DND-41 (cell line): ENCODE data around the gene LRIT2.

ENCODE experiments used
- EZH2 ChIP-seq: IDR thresholded peaks from 3 replicates; pipeline ENCODE4 v1.6.1; 2012; ENCODE audit warnings: borderline replicate concordance, low read depth, mild to moderate bottlenecking, moderate library complexity, low read length, inconsistent platforms; ENCODE audit not compliant: severe bottlenecking
- TF ChIP-seq, protein P1 (sequence below): IDR thresholded peaks from 2 replicates; pipeline ENCODE4 v1.5.1; 2012; ENCODE audit warnings: borderline replicate concordance, low read length, moderate library complexity, mild to moderate bottlenecking; ENCODE audit not compliant: poor library complexity, severe bottlenecking; ENCODE audit errors: extremely low read depth

GRCh38 chr10:84195044-84195830, 30.1 kb downstream of the LRIT2 start:
- TF ChIP-seq, protein P1, sequence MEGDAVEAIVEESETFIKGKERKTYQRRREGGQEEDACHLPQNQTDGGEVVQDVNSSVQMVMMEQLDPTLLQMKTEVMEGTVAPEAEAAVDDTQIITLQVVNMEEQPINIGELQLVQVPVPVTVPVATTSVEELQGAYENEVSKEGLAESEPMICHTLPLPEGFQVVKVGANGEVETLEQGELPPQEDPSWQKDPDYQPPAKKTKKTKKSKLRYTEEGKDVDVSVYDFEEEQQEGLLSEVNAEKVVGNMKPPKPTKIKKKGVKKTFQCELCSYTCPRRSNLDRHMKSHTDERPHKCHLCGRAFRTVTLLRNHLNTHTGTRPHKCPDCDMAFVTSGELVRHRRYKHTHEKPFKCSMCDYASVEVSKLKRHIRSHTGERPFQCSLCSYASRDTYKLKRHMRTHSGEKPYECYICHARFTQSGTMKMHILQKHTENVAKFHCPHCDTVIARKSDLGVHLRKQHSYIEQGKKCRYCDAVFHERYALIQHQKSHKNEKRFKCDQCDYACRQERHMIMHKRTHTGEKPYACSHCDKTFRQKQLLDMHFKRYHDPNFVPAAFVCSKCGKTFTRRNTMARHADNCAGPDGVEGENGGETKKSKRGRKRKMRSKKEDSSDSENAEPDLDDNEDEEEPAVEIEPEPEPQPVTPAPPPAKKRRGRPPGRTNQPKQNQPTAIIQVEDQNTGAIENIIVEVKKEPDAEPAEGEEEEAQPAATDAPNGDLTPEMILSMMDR: no peak
- no peak for TF ChIP-seq EZH2
